H9 (cell line): ENCODE measurements around the gene PRR16. TPM values are rescaled to one million over a fixed set of nuclear protein-coding genes. Genes with fewer than 3 reads are reported as not detected.

Experiments used
- DNase-seq: peaks from one replicate; pipeline ENCODE4 v3.0.0-alpha.2; 2017
- H2AFZ ChIP-seq: one replicate; pipeline ENCODE4 v1.6.1; 2013; ENCODE audit warnings: mild to moderate bottlenecking, low read length, control low read depth, moderate library complexity
- H2AK5ac ChIP-seq: 2 replicates; pipeline ENCODE4 v1.6.1; 2013; ENCODE audit warnings: low read length, control low read depth, mixed read lengths; ENCODE audit not compliant: insufficient read length
- H2BK120ac ChIP-seq: one replicate; pipeline ENCODE4 v1.6.1; 2013; ENCODE audit warnings: low read depth, mild to moderate bottlenecking, low read length, control low read depth, inconsistent platforms; ENCODE audit not compliant: poor library complexity, severe bottlenecking
- H2BK12ac ChIP-seq: 2 replicates; pipeline ENCODE4 v1.6.1; 2013; ENCODE audit warnings: low read length, control low read depth, mixed read lengths, low read depth; ENCODE audit not compliant: insufficient read length
- H2BK15ac ChIP-seq: 2 replicates; pipeline ENCODE4 v1.6.1; 2013; ENCODE audit warnings: low read depth, low read length, control low read depth
- H2BK20ac ChIP-seq: one replicate; pipeline ENCODE4 v1.6.1; 2013; ENCODE audit warnings: low read depth, mild to moderate bottlenecking, low read length, control low read depth, inconsistent platforms; ENCODE audit not compliant: poor library complexity, severe bottlenecking
- H2BK5ac ChIP-seq: 2 replicates; pipeline ENCODE4 v1.6.1; 2013; ENCODE audit warnings: low read length, control low read depth, mixed read lengths; ENCODE audit not compliant: insufficient read length
- H3K14ac ChIP-seq: 2 replicates; pipeline ENCODE4 v1.6.1; 2013; ENCODE audit warnings: low read length, control low read depth; ENCODE audit not compliant: insufficient read depth
- H3K18ac ChIP-seq: 2 replicates; pipeline ENCODE4 v1.6.1; 2013; ENCODE audit warnings: low read depth, mild to moderate bottlenecking, mixed read lengths, low read length, control low read depth; ENCODE audit not compliant: insufficient read length
- H3K23ac ChIP-seq: 2 replicates; pipeline ENCODE4 v1.6.1; 2013; ENCODE audit warnings: low read length, control low read depth, mixed read lengths, low read depth; ENCODE audit not compliant: insufficient read length
- H3K23me2 ChIP-seq: 2 replicates; pipeline ENCODE4 v1.6.1; 2013; ENCODE audit warnings: low read depth, mild to moderate bottlenecking, mixed read lengths, low read length, control low read depth; ENCODE audit not compliant: insufficient read length, poor library complexity, severe bottlenecking
- H3K27ac ChIP-seq: 2 replicates; pipeline ENCODE4 v1.5.1; 2013; ENCODE audit warnings: low read length, control low read depth, mixed read lengths, low read depth; ENCODE audit not compliant: insufficient read length
- H3K27me3 ChIP-seq: 2 replicates; pipeline ENCODE4 v1.6.1; 2013; ENCODE audit warnings: low read length, control low read depth, inconsistent platforms; ENCODE audit not compliant: insufficient read depth
- H3K4ac ChIP-seq: 2 replicates; pipeline ENCODE4 v1.6.1; 2013; ENCODE audit warnings: low read depth, mild to moderate bottlenecking, control low read depth, inconsistent platforms, low read length, moderate library complexity
- H3K4me1 ChIP-seq: 2 replicates; pipeline ENCODE4 v1.6.1; 2013; ENCODE audit warnings: low read length, control low read depth, inconsistent platforms; ENCODE audit not compliant: insufficient read depth
- H3K4me2 ChIP-seq: 2 replicates; pipeline ENCODE4 v1.6.1; 2013; ENCODE audit warnings: low read length, control low read depth, mixed read lengths; ENCODE audit not compliant: insufficient read length, insufficient read depth
- H3K56ac ChIP-seq: 2 replicates; pipeline ENCODE4 v1.6.1; 2013; ENCODE audit warnings: low read depth, mild to moderate bottlenecking, mixed read lengths, low read length, control low read depth; ENCODE audit not compliant: insufficient read length
- H3K79me1 ChIP-seq: 2 replicates; pipeline ENCODE4 v1.6.1; 2013; ENCODE audit warnings: low read depth, mild to moderate bottlenecking, moderate library complexity, low read length, control low read depth, inconsistent platforms; ENCODE audit not compliant: insufficient read depth, poor library complexity, severe bottlenecking
- H3K79me2 ChIP-seq: 2 replicates; pipeline ENCODE4 v1.6.1; 2013; ENCODE audit warnings: low read length, control low read depth, inconsistent platforms; ENCODE audit not compliant: insufficient read depth
- H3K9ac ChIP-seq: 2 replicates; pipeline ENCODE4 v1.6.1; 2013; ENCODE audit warnings: low read length, control low read depth, mixed read lengths; ENCODE audit not compliant: insufficient read length; ENCODE audit errors: extremely low read depth
- H3K9me3 ChIP-seq: one replicate; pipeline ENCODE4 v1.6.1; 2013; ENCODE audit warnings: low read depth, low read length, inconsistent platforms; ENCODE audit not compliant: control insufficient read depth
- H3T11ph ChIP-seq: one replicate; pipeline ENCODE4 v1.6.1; 2013; ENCODE audit warnings: mild to moderate bottlenecking, low read length, control low read depth, inconsistent platforms
- H4K20me1 ChIP-seq: one replicate; pipeline ENCODE4 v1.6.1; 2013; ENCODE audit not compliant: control insufficient read depth, insufficient read length, insufficient read depth
- H4K5ac ChIP-seq: 2 replicates; pipeline ENCODE4 v1.6.1; 2013; ENCODE audit warnings: low read depth, mild to moderate bottlenecking, mixed read lengths, low read length, control low read depth; ENCODE audit not compliant: insufficient read length
- H4K8ac ChIP-seq: replicated peaks from 2 replicates; pipeline ENCODE4 v1.6.1; 2013; ENCODE audit warnings: low read length, control low read depth, mixed read lengths, low read depth; ENCODE audit not compliant: insufficient read length
- H4K91ac ChIP-seq: 2 replicates; pipeline ENCODE4 v1.6.1; 2013; ENCODE audit warnings: low read depth, mild to moderate bottlenecking, moderate library complexity, mixed read lengths, low read length, control low read depth; ENCODE audit not compliant: insufficient read length
- H3K27ac Mint-ChIP-seq, 3 experiments: 2 replicates in 2 of 3; 3 replicates in 1 of 3; pipeline ENCODE4 v1.8.0; 2020 to 2021; ENCODE audit warnings: mixed read lengths in 3 of 3, mild to moderate bottlenecking in 1 of 3, moderate library complexity in 1 of 3
- H3K27me3 Mint-ChIP-seq: 2 replicates; pipeline ENCODE4 v1.8.0; 2021; ENCODE audit warnings: low read depth, mild to moderate bottlenecking, moderate library complexity, mixed read lengths
- H3K36me3 Mint-ChIP-seq, 3 experiments: 2 replicates in 2 of 3; 3 replicates in 1 of 3; pipeline ENCODE4 v1.8.0; 2020 to 2021; ENCODE audit warnings: low read depth in 3 of 3, mixed read lengths in 3 of 3; ENCODE audit not compliant: insufficient read depth in 1 of 3
- H3K4me1 Mint-ChIP-seq, 2 experiments: 2 replicates each; pipeline ENCODE4 v1.8.0; 2020; ENCODE audit warnings: mixed read lengths in 2 of 2
- H3K4me3 Mint-ChIP-seq, 2 experiments: 2 replicates in 1 of 2; 3 replicates in 1 of 2; pipeline ENCODE4 v1.8.0; 2020 to 2021; ENCODE audit warnings: mild to moderate bottlenecking in 2 of 2, mixed read lengths in 2 of 2, moderate library complexity in 1 of 2
- H3K9me3 Mint-ChIP-seq, 2 experiments: 2 replicates in 1 of 2; 3 replicates in 1 of 2; pipeline ENCODE4 v1.8.0; 2020; ENCODE audit warnings: mild to moderate bottlenecking in 2 of 2, mixed read lengths in 2 of 2, moderate library complexity in 1 of 2
- CTCF ChIP-seq: fragments of 200-600 bp; sonication (generic); conservative IDR thresholded peaks from 3 replicates; pipeline ENCODE4 v1.8.0; 2021; ENCODE audit warnings: antibody characterized with exemption, mild to moderate bottlenecking
- WGBS: extraction: QIAGEN DNeasy Blood & Tissue Kit; methylation state at CpG from one replicate; pipeline ENCODE4 v1.1.7; 2013; ENCODE audit warnings: missing lambda C conversion rate, low lambda C conversion rate, mixed read lengths; ENCODE audit not compliant: insufficient read length; ENCODE audit errors: extremely low coverage; 5-methylcytosine and 5-hydroxymethylcytosine counted together
- total RNA-seq: library from RNA; stranded (reverse); gene quantifications from 2 replicates; pipeline ENCODE4 v1.2.1, GENCODE V29; 2021

PRR16 gene
- total RNA-seq, 1 experiment from 2014 or later = 0.13 TPM

- Mint-ChIP-seq H3K9me3 (peaks cover 0 to 2% of the 10 kb centered on the region in 2 experiments; a peak in 1 of 5 replicates), H3K27ac (no peak overlapping the region), H3K27me3 (peaks cover 20% of the 10 kb centered on the region), H3K4me1 (peaks cover 3 to 6% of the 10 kb centered on the region in 2 experiments), H3K36me3 (no peaks in the 10 kb centered on the region), H3K4me3 (no peak overlapping the region)
- Histone ChIP-seq H2AFZ (no peak overlapping the region), H3T11ph (no peak overlapping the region), H2AK5ac (no peak overlapping the region), H2BK120ac (no peak overlapping the region), H4K5ac (no peak overlapping the region), H3K23me2 (no peaks in the 10 kb centered on the region), H3K9ac (no peak overlapping the region), H3K4me1 (no peaks in the 10 kb centered on the region), H3K79me2 (no peaks in the 10 kb centered on the region), H3K4me2 (no peak overlapping the region), H3K27ac (no peak overlapping the region), H4K8ac (no peak overlapping the region), H2BK12ac (no peak overlapping the region), H3K9me3 (no peaks in the 10 kb centered on the region), H2BK20ac (no peak overlapping the region), H4K91ac (no peak overlapping the region), H2BK5ac (no peak overlapping the region), H3K79me1 (no peaks in the 10 kb centered on the region), H3K14ac (no peak overlapping the region), H4K20me1 (no peaks in the 10 kb centered on the region), H2BK15ac (no peak overlapping the region), H3K18ac (no peak overlapping the region), H3K23ac (no peak overlapping the region), H3K27me3 (no peaks in the 10 kb centered on the region), H3K56ac (no peak overlapping the region), H3K4ac (no peak overlapping the region)
- WGBS = no CpG with 5 or more reads among the region's 2 CpGs
- no peak for DNase-seq
- TF ChIP-seq CTCF = no peak
Observed at GRCh38 chr5:120621339-120621738, 157.2 kb downstream of the PRR16 start.
